Measurements from ENCODE around the gene CCDC187.

GRCh38 chr9:136351252-136351800 is 47.4 kb upstream of the CCDC187 start:
- TF ChIP-seq CTCF (conservative IDR thresholded peaks at IDR 0.05) (no peak), ZFX (IDR thresholded peaks at IDR 0.05) (no peak)
